Measurements from ENCODE around the gene MSI2.

The MSI2 gene

GRCh38 chr17:57626520-57627210 is 370.3 kb downstream of the MSI2 start:
- no peak for DNase-seq

GRCh38 chr17:57627591-57627990 is 371.3 kb downstream of the MSI2 start:
- DNase-seq, result no peak

GRCh38 chr17:57628421-57628820 is 372.1 kb downstream of the MSI2 start:
- no peak for DNase-seq

- DNase-seq, result no peak
Observed at GRCh38 chr17:57629470-57629869, 373.1 kb downstream of the MSI2 start.

GRCh38 chr17:57629886-57630285 is 373.6 kb downstream of the MSI2 start:
- no peak for DNase-seq

GRCh38 chr17:57630736-57631135 is 374.4 kb downstream of the MSI2 start:
- no peak for DNase-seq

- no peak for DNase-seq
Observed at GRCh38 chr17:57631871-57632270, 375.5 kb downstream of the MSI2 start.

- no peak for DNase-seq
Observed at GRCh38 chr17:57632294-57632693, 376.0 kb downstream of the MSI2 start.

- DNase-seq, result no peak
Observed at GRCh38 chr17:57633236-57633635, 376.9 kb downstream of the MSI2 start.

GRCh38 chr17:57634713-57635465 is 378.6 kb downstream of the MSI2 start:
- DNase-seq, result no peak

- DNase-seq, result no peak
Observed at GRCh38 chr17:57636274-57636673, 380.0 kb downstream of the MSI2 start.

- DNase-seq, result no peak
Observed at GRCh38 chr17:57636985-57637665, 380.8 kb downstream of the MSI2 start.

GRCh38 chr17:57637666-57638010 is 381.3 kb downstream of the MSI2 start:
- DNase-seq, result no peak

- DNase-seq, result no peak
Observed at GRCh38 chr17:57638284-57638683, 382.0 kb downstream of the MSI2 start.

- no peak for DNase-seq
Observed at GRCh38 chr17:57639381-57639780, 383.1 kb downstream of the MSI2 start.

- DNase-seq, result no peak
Observed at GRCh38 chr17:57640079-57640478, 383.8 kb downstream of the MSI2 start.

GRCh38 chr17:57641761-57642160 is 385.4 kb downstream of the MSI2 start:
- no peak for DNase-seq

GRCh38 chr17:57643062-57643461 is 386.7 kb downstream of the MSI2 start:
- DNase-seq, result no peak

GRCh38 chr17:57644326-57644725 is 388.0 kb downstream of the MSI2 start:
- no peak for DNase-seq

GRCh38 chr17:57645950-57646665 is 389.8 kb downstream of the MSI2 start:
- no peak for DNase-seq

GRCh38 chr17:57648720-57649119 is 392.4 kb downstream of the MSI2 start:
- DNase-seq, result no peak

- DNase-seq, result no peak
Observed at GRCh38 chr17:57649191-57649590, 392.9 kb downstream of the MSI2 start.

Data from nucleus accumbens (tissue), 56 donors.